Activated CD8-positive, alpha-beta T cell treated with anti-CD3 and anti-CD28 coated beads, Interleukin-2, amount 10 ng/mL, durations not matched to agents 7 days and 5 days (primary cell): Measurements from ENCODE around the gene UBE2J2. TPM values are rescaled to one million over a fixed set of nuclear protein-coding genes. Genes with fewer than 3 reads are reported as not detected.

Source experiments
- ATAC-seq: fragments of 150-1000 bp; cut with Tn5 transposase; one replicate; pipeline ENCODE4 v1.10.0; 2021; ENCODE audit warnings: moderate library complexity
- CTCF ChIA-PET: fragments of 350-600 bp; sonication (Branson Sonifier 250); formaldehyde crosslinking; loops from one replicate; lab custom pipeline; 2021; ENCODE audit warnings: antibody characterized with exemption; lab: Charles Lee
- POLR2A ChIA-PET: fragments of 350-600 bp; sonication (Branson Sonifier 250); formaldehyde crosslinking; loops from one replicate; lab custom pipeline; 2021; ENCODE audit warnings: antibody characterized with exemption; lab: Charles Lee
- DNase-seq: peaks from one replicate; pipeline ENCODE4 v3.0.0-alpha.2; 2020
- H3K27ac Mint-ChIP-seq: one replicate; pipeline ENCODE4 v1.8.0; 2021; ENCODE audit warnings: mild to moderate bottlenecking, mixed read lengths
- H3K27me3 Mint-ChIP-seq: one replicate; pipeline ENCODE4 v1.8.0; 2021; ENCODE audit warnings: low read depth, mixed read lengths
- H3K36me3 Mint-ChIP-seq: one replicate; pipeline ENCODE4 v1.8.0; 2021; ENCODE audit warnings: low read depth, mixed read lengths
- H3K4me1 Mint-ChIP-seq: one replicate; pipeline ENCODE4 v1.8.0; 2021; ENCODE audit warnings: low read depth, mixed read lengths
- H3K4me3 Mint-ChIP-seq: one replicate; pipeline ENCODE4 v1.8.0; 2021; ENCODE audit warnings: mild to moderate bottlenecking, mixed read lengths
- H3K9me3 Mint-ChIP-seq: one replicate; pipeline ENCODE4 v1.8.0; 2022; ENCODE audit warnings: mixed read lengths; ENCODE audit not compliant: insufficient read depth
- total RNA-seq, 2 experiments: library from RNA; stranded (reverse); gene quantifications; one replicate each; pipeline ENCODE4 v1.2.3, GENCODE V29; 2021

The UBE2J2 gene
- total RNA-seq, 2 experiments from 2014 or later: 62.3 to 67.5 TPM

DNA sequence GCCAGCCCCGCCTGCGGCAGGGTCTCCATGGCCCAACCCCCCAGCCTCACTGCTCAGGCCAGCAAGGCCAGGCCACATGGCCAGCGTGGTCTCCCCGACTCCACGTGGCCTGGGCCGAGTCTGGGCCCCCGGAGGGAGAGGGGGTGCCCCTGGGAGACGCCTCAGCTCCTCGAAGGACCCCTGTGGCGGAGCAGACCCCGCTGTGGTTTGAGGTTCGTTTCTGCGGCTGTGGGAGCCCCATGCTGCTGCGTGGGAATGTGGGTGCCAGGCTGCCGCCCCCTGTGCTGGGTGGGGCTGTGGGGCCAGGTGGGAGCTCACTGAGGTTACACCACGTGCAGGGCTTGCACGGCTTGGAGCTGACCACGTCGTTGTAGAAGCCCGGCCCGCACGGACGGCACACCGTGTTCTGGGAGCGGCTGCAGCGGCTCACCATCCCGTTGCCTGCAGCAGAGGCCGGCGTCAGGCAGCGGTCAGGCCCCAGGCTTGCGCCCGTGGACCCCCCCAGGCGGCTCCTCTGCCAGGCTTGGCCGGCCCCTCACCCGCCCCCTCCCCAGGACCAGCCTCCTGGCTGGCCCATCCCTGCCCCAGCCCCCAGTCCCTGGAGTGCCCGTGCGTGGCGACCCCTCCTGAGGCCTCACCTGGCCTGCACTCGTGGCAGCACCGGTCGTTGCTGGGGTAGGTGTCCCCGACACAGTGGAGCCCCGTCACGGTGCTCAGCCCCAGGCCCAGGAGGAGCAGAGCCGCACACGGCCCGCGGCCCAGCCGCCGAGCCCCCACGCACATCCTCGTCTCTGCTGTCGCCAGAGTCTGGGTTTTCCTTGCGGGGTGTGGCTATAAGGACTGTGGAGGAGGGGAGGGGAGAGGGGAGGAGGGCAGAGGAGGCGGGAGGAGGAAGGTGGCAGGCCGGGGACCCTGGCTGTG lies 60.0 kb downstream of the UBE2J2 start, which contains the start of gene TNFRSF4:
Gene TNFRSF4 (minus strand): TSS at position 809 of the 921 bp plus-strand sequence. CDS start 26 bp downstream, at position 783.
- Mint-ChIP-seq H3K4me1 (peaks cover 44% of the 10 kb centered on the region), H3K27me3 (no peaks in the 10 kb centered on the region), H3K27ac (no peak within 1 kb of the TSS), H3K36me3 (peaks cover 17% of the 10 kb centered on the region), H3K9me3 (no peaks in the 10 kb centered on the region), H3K4me3 (peak within 1 kb of the TSS; percentile 22)
- peak; percentile 44 for ATAC-seq
- ChIA-PET POLR2A (interaction anchor here (0.7 kb wide), 1 partner anchor 14 kb away, joined by 3 read pairs; no protein-coding TSS in a partner anchor), CTCF (interaction anchor here (1.2 kb wide), 1 partner anchor 91 kb away, joined by 5 read pairs; no protein-coding TSS in a partner anchor)
- DNase-seq: peak; percentile 45

DNA sequence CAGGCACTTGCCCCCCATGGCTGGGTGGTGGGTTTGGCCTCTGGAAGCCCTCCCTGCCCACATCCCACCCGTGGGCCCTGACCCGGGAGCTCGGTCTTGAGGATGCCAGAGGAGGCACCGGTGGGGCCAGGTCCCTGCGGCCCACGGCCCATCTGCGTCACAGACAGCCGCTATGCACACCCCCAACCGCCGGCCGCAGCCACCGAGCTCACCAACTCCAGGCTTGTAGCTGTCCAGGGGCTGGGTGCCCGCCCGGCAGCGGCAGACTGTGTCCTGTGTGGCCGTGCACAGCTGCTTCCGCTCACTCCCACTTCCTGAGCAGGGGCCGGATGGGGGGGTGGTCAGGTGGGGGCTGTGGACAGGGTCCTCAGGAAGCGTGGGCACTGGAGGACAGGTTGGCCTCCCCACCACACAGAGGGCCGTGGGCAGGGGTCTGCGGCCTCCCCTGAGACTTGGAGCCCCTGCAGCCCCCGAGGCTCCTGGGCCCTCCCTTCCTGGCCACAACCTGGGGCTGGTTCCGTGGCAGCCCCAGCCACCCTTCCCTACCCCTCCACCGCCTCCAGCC lies 60.8 kb downstream of the UBE2J2 start:
- ATAC-seq (peak; percentile 46), DNase-seq (peak; percentile 77)
- ChIA-PET CTCF (interaction anchor here (1.2 kb wide), 1 partner anchor 90 kb away, joined by 5 read pairs; no protein-coding TSS in a partner anchor), POLR2A (interaction anchor here (0.7 to 0.9 kb wide), 2 partner anchors 14 to 18 kb away, joined by 3 to 4 read pairs; no protein-coding TSS in a partner anchor)
- no peaks in the 10 kb centered on the region for H3K27me3 Mint-ChIP-seq
- H3K9me3 Mint-ChIP-seq: no peaks in the 10 kb centered on the region
- H3K27ac Mint-ChIP-seq: peak overlapping the region; percentile 34
- peaks cover 12% of the 10 kb centered on the region for H3K36me3 Mint-ChIP-seq
- H3K4me1 Mint-ChIP-seq: peaks cover 52% of the 10 kb centered on the region
- H3K4me3 Mint-ChIP-seq: no peak overlapping the region

DNA sequence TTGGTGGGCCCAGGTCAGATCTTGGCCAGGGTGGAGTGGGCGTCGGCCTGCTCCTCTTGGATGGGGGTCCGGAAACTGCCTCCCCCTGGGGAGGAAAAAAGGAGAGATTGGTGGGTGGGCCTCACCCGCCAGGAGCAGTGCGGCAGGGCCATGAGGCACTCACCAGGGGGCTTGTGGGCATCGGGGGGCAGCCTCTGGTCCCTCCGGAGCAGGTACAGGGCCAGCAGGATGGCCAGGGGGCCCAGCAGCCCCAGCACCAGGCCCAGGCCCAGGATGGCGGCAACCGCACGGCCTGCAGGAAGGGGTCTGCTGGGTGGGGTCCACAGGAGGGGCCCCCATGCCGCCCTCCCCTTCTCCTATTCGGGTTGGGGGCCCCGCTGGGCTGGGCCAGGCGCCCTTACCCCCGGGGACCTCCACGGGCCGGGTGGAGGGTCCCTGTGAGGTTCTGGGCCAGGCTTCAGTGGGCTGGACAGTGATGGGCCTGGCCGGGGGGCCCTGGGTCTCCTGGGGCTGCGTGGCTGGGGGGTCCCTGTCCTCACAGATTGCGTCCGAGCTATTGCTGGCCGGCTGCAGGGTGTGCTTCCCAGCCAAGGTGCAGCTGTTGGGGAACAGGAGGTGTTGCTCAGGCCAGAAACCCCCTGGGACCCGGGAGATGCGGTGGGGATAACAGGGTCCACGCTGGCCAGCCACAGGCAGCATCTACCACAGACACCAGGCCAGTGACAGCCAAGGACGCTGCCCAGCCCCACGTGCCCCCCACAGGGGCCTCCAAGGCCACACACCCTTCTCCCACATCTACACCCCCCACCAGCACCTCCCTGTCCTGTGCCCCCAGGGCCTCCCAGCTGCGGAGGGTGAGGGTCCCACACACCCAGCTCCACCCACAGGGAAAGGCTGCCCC lies 61.9 kb downstream of the UBE2J2 start:
- Mint-ChIP-seq H3K27me3 (no peaks in the 10 kb centered on the region), H3K27ac (no peak overlapping the region), H3K4me3 (peak overlapping the region; percentile 18), H3K4me1 (peaks cover 56% of the 10 kb centered on the region), H3K9me3 (no peaks in the 10 kb centered on the region), H3K36me3 (peaks cover 6% of the 10 kb centered on the region)
- CTCF ChIA-PET: interaction anchor here (0.5 kb wide), 1 partner anchor 47 kb away, joined by 3 read pairs; no protein-coding TSS in a partner anchor
- POLR2A ChIA-PET: interaction anchor here (0.9 kb wide), 1 partner anchor 19 kb away, joined by 4 read pairs; no protein-coding TSS in a partner anchor
- DNase-seq (no peak), ATAC-seq (no peak)

GRCh38 chr1:1210726-1211540 lies 62.7 kb downstream of the UBE2J2 start:
- CTCF ChIA-PET: interaction anchor here (1.8 kb wide), 1 partner anchor 88 kb away, joined by 6 read pairs; no protein-coding TSS in a partner anchor
- H3K27me3 Mint-ChIP-seq: no peaks in the 10 kb centered on the region
- H3K9me3 Mint-ChIP-seq: no peaks in the 10 kb centered on the region
- H3K4me1 Mint-ChIP-seq: peaks cover 55% of the 10 kb centered on the region
- H3K4me3 Mint-ChIP-seq: no peak overlapping the region
- ATAC-seq (no peak), DNase-seq (no peak)
- no peak overlapping the region for H3K27ac Mint-ChIP-seq
- H3K36me3 Mint-ChIP-seq: no peaks in the 10 kb centered on the region
- POLR2A ChIA-PET: no interaction called here

GRCh38 chr1:1208713-1209433 lies 64.8 kb downstream of the UBE2J2 start:
- ATAC-seq (no peak), DNase-seq (peak; percentile 51)
- ChIA-PET POLR2A (interaction anchor here (0.7 to 1.8 kb wide), 3 partner anchors 22 to 37 kb away, joined by 3 to 10 read pairs (median 5); no protein-coding TSS in a partner anchor), CTCF (interaction anchor here (1.8 to 2.3 kb wide), 2 partner anchors 86 to 87 kb away, joined by 6 to 16 read pairs; no protein-coding TSS in a partner anchor)
- Mint-ChIP-seq H3K9me3 (no peaks in the 10 kb centered on the region), H3K36me3 (no peaks in the 10 kb centered on the region), H3K27ac (peak overlapping the region; percentile 94), H3K27me3 (no peaks in the 10 kb centered on the region), H3K4me1 (peaks cover 43% of the 10 kb centered on the region), H3K4me3 (peak overlapping the region; percentile 73)

DNA sequence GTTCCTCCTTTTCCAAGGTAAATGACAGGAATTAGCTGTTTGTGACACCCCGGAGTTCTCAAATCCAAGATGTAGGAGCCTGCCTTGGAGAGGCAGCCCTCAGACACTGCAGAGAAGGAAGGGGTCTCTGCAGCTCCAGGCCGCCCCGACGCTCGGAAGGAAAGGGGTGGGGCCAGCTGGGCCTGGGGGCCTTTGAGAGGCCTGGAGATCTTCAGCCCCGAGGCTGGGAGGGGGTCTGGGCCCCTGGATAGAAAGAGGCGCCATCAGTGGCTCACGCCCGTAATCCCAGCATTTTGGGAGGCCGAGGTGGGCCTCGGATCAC lies 66.1 kb downstream of the UBE2J2 start:
- Mint-ChIP-seq H3K9me3 (no peaks in the 10 kb centered on the region), H3K27ac (no peak overlapping the region), H3K27me3 (no peaks in the 10 kb centered on the region), H3K4me1 (peaks cover 35% of the 10 kb centered on the region), H3K36me3 (no peaks in the 10 kb centered on the region), H3K4me3 (no peak overlapping the region)
- no peak for DNase-seq
- ChIA-PET CTCF (interaction anchor here (2.3 kb wide), 1 partner anchor 86 kb away, joined by 16 read pairs; no protein-coding TSS in a partner anchor), POLR2A (interaction anchor here (0.5 to 1.8 kb wide), 6 partner anchors 23 to 195 kb away, joined by 3 to 10 read pairs (median 3); no protein-coding TSS in a partner anchor)
- no peak for ATAC-seq

DNA sequence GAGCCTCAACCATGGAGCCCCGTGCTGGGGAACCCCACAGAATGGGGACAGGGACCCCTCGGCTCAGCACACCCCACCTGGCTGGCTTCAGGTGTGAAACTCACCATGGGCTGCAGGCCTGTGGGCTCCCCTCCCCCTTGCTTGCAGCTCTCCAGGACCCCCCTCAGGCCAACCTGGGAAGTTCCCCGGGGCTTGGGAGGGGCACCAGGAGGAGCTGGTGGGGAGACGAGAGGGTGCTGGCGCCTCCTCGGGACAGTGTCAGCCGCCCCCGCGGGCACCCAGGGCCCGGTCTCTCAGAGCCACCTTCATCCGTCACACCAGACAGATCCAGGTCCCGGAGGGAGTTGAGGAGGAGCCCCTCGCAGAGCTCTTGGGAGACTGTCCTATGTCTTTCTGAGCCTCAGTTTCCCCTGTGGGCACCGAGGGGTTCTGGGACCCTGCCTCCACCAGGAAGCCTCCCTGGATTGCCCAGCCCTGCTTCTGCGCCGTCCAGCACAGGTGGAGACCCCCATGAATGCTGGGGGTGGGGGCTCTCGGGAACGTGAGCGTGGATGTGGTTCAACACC lies 66.6 kb downstream of the UBE2J2 start:
- Mint-ChIP-seq H3K36me3 (no peaks in the 10 kb centered on the region), H3K27ac (no peak overlapping the region), H3K27me3 (no peaks in the 10 kb centered on the region), H3K9me3 (no peaks in the 10 kb centered on the region), H3K4me1 (peaks cover 33% of the 10 kb centered on the region), H3K4me3 (peak overlapping the region; percentile 61)
- CTCF ChIA-PET: interaction anchor here (2.3 kb wide), 1 partner anchor 85 kb away, joined by 16 read pairs; no protein-coding TSS in a partner anchor
- POLR2A ChIA-PET: interaction anchor here (0.5 to 1.8 kb wide), 6 partner anchors 24 to 194 kb away, joined by 3 to 10 read pairs (median 3); no protein-coding TSS in a partner anchor
- DNase-seq (no peak), ATAC-seq (no peak)

DNA sequence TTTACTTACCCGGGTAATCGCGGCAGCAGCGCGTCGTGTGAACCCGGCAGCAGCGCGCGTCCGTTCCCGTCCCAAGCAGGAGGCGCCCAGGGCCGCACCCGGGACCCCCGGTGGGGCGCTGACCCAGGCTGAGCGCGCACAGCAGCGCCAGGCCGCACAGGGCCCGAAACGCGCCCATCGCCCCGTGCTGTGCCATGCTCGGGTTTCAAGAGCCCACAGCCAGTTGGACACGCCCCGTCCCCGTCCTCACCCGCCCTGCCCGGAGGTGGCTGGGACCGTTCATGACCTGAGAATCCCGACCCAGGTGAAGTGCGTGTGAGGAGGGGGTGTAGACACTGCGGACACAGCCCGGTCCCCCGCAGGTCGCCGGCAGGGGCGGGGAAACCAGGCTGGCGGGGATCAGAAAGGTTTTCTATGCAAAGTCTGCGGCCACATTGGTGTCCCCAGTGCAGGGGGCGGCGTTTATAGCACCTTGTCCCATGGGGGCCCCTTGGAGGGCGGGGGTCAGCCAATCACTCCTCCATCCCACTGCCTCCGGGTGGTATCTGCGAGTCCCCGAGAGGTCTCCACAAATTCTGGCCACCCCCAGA lies 67.2 kb downstream of the UBE2J2 start, which contains the start of gene TNFRSF18:
Gene TNFRSF18 (minus strand): TSS at position 217 of the 590 bp plus-strand sequence. CDS start 21 bp downstream, at position 196.
- no peaks in the 10 kb centered on the region for H3K9me3 Mint-ChIP-seq
- ATAC-seq: peak; percentile 32

GRCh38 chr1:1205769-1206375 lies 67.8 kb downstream of the UBE2J2 start:
- ChIA-PET POLR2A (interaction anchor here (1.1 to 1.3 kb wide), 3 partner anchors 25 to 193 kb away, joined by 3 read pairs; partner anchors contain the start of gene ISG15), CTCF (interaction anchor here (1.1 to 2.6 kb wide), 2 partner anchors 47 to 84 kb away, joined by 4 to 10 read pairs; no protein-coding TSS in a partner anchor)
- Mint-ChIP-seq H3K4me1 (peaks cover 31% of the 10 kb centered on the region), H3K36me3 (no peaks in the 10 kb centered on the region), H3K27ac (no peak overlapping the region), H3K4me3 (peak overlapping the region; percentile 61), H3K27me3 (no peaks in the 10 kb centered on the region), H3K9me3 (no peaks in the 10 kb centered on the region)
- DNase-seq (no peak), ATAC-seq (no peak)

More for the DNA sequence above, 67.2 kb downstream of the UBE2J2 start, which contains the start of gene TNFRSF18:
- peak within 1 kb of the TSS; percentile 43 for H3K27ac Mint-ChIP-seq
- ChIA-PET POLR2A (no interaction called here), CTCF (interaction anchor here (2.3 to 2.6 kb wide), 2 partner anchors 84 kb away, joined by 10 to 16 read pairs; no protein-coding TSS in a partner anchor)
- DNase-seq: no peak
- H3K4me1 Mint-ChIP-seq: peaks cover 31% of the 10 kb centered on the region
- no peaks in the 10 kb centered on the region for H3K27me3 Mint-ChIP-seq
- no peaks in the 10 kb centered on the region for H3K36me3 Mint-ChIP-seq
- H3K4me3 Mint-ChIP-seq: peak within 1 kb of the TSS; percentile 61
